Naive thymus-derived CD4-positive, alpha-beta T cell (primary cell): ENCODE data around the gene KDSR. TPM values are rescaled to one million over a fixed set of nuclear protein-coding genes. Genes with fewer than 3 reads are reported as not detected.

Source experiments
- ATAC-seq: fragments of 150-1000 bp; cut with Tn5 transposase; 2 replicates; pipeline ENCODE4 v1.10.0; 2021; ENCODE audit warnings: mild to moderate bottlenecking, moderate library complexity
- CTCF ChIA-PET: fragments of 350-600 bp; sonication (Branson Sonifier 250); formaldehyde crosslinking; loops from one replicate; lab custom pipeline; 2021; ENCODE audit warnings: antibody characterized with exemption; lab: Charles Lee
- POLR2A ChIA-PET: fragments of 350-600 bp; sonication (Branson Sonifier 250); formaldehyde crosslinking; loops from one replicate; lab custom pipeline; 2021; ENCODE audit warnings: antibody characterized with exemption, inconsistent platforms; lab: Charles Lee
- DNase-seq, 9 donors: peaks; one replicate each; pipeline versions ENCODE4 v3.0.0 to v3.0.0-alpha.2; 2020 to 2022; ENCODE audit warnings: mixed read lengths in 1 of 9
- H3K27ac ChIP-seq: one replicate; pipeline ENCODE4 v1.7.0; 2013; ENCODE audit warnings: mild to moderate bottlenecking, low read depth, low read length, moderate library complexity
- H3K27me3 ChIP-seq, 2 donors: one replicate each; pipeline ENCODE4 v1.7.0; 2013; ENCODE audit warnings: low read length in 2 of 2, mild to moderate bottlenecking in 2 of 2, moderate library complexity in 2 of 2; ENCODE audit not compliant: control insufficient read depth in 2 of 2, insufficient read depth in 2 of 2
- H3K36me3 ChIP-seq, 3 experiments: 1 replicate in 2 of 3; 2 replicates in 1 of 3; pipeline ENCODE4 v1.7.0; 2013; ENCODE audit warnings: low read length in 3 of 3, mild to moderate bottlenecking in 3 of 3, moderate library complexity in 1 of 3; ENCODE audit not compliant: insufficient read depth in 3 of 3, control insufficient read depth in 2 of 3
- H3K4me1 ChIP-seq, 2 donors: one replicate each; pipeline ENCODE4 v1.7.0; 2013; ENCODE audit warnings: low read length in 2 of 2, mild to moderate bottlenecking in 2 of 2, moderate library complexity in 1 of 2; ENCODE audit not compliant: control insufficient read depth in 2 of 2, insufficient read depth in 2 of 2
- H3K4me3 ChIP-seq: 2 replicates; pipeline ENCODE4 v1.7.0; 2013; ENCODE audit warnings: mild to moderate bottlenecking, low read length
- H3K9me3 ChIP-seq, 3 experiments: 1 replicate in 2 of 3; 2 replicates in 1 of 3; pipeline ENCODE4 v1.7.0; 2013; ENCODE audit warnings: low read length in 3 of 3; ENCODE audit not compliant: control insufficient read depth in 2 of 3
- H3K27ac Mint-ChIP-seq, 9 donors: one replicate each; pipeline ENCODE4 v1.8.0; 2020 to 2022; ENCODE audit warnings: mixed read lengths in 9 of 9, mild to moderate bottlenecking in 8 of 9, moderate library complexity in 5 of 9, inconsistent platforms in 2 of 9
- H3K27me3 Mint-ChIP-seq, 5 donors: one replicate each; pipeline ENCODE4 v1.8.0; 2021 to 2022; ENCODE audit warnings: mixed read lengths in 5 of 5, mild to moderate bottlenecking in 1 of 5
- H3K36me3 Mint-ChIP-seq, 5 donors: one replicate each; pipeline ENCODE4 v1.8.0; 2020 to 2022; ENCODE audit warnings: mixed read lengths in 5 of 5, mild to moderate bottlenecking in 3 of 5, inconsistent platforms in 1 of 5
- H3K4me1 Mint-ChIP-seq, 7 donors: one replicate each; pipeline ENCODE4 v1.8.0; 2020 to 2022; ENCODE audit warnings: mixed read lengths in 7 of 7, mild to moderate bottlenecking in 3 of 7, inconsistent platforms in 1 of 7
- H3K4me3 Mint-ChIP-seq, 10 donors: one replicate each; pipeline ENCODE4 v1.8.0; 2020 to 2022; ENCODE audit warnings: mild to moderate bottlenecking in 10 of 10, mixed read lengths in 10 of 10, moderate library complexity in 6 of 10, inconsistent platforms in 2 of 10
- H3K9me3 Mint-ChIP-seq, 11 donors: one replicate each; pipeline ENCODE4 v1.8.0; 2020 to 2022; ENCODE audit warnings: mixed read lengths in 11 of 11, mild to moderate bottlenecking in 4 of 11, inconsistent platforms in 1 of 11, moderate library complexity in 1 of 11
- intact Hi-C, 2 donors: fragments of 100-400 bp; cut with micrococcal nuclease; formaldehyde crosslinking; loops; one replicate each; pipeline ENCODE4 v1.15.1; 2023
- polyA plus RNA-seq, 2 donors: library from polyadenylated mRNA; unstranded; fragments of 300-500 nt; fragmentation: Illumina TruSeq; gene quantifications; one replicate each; pipeline ENCODE4 v1.2.3, GENCODE V29; 2021
- total RNA-seq, 6 experiments: library from RNA in 5 of 6; stranded (reverse) in 5 of 6; gene quantifications; 1 replicate in 5 of 6; 2 replicates in 1 of 6; pipeline ENCODE4 v1.2.3 and lab custom pipeline; 2021 to 2026

KDSR gene
- total and polyA plus RNA-seq, 7 experiments from 2014 or later = 24.4 to 62.4 (median 48.7) TPM

DNA sequence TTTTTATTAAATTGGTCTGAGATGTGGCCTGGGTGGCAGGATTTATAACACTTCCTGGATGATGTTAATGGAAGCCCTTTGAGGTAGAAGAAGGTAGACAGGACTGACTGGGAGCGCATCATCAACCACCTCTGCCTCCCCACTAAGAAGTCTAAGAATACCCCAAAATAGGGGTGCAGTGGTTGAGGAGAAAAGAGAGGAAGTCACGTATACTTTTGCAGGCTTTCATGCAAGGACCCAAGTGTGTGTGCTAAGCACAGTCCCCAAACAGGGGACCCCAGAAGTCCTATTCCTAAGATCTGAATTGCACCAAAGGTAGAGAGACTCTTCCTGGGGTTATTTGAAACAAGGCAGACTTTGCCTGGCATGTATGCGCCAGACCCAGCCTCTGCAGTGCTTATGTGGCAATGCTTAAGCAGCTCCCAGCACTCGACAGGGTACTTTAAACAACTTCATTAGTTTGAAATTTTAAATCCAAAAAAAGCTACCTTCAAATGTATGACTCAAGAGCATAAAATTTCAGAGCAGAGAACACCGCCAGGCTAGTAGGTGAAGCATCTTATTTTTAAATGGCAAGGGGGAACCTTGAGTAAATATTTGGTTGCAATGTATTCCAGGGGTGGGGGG is 82.7 kb downstream of the KDSR start:
- H3K27ac Mint-ChIP-seq = peak overlapping the region in 3 of 9 donors; percentile 56 to 68 (median 62)
- Histone ChIP-seq H3K27me3 (no peaks in the 10 kb centered on the region), H3K4me1 (peaks cover 31 to 50% of the 10 kb centered on the region in 2 donors), H3K4me3 (no peak overlapping the region), H3K27ac (no peak overlapping the region), H3K9me3 (no peaks in the 10 kb centered on the region), H3K36me3 (peaks cover 0 to 7% (median 0%) of the 10 kb centered on the region in 3 experiments)
- CTCF ChIA-PET = interaction anchor here (2.5 kb wide), 1 partner anchor 34 kb away, joined by 6 read pairs; no protein-coding TSS in a partner anchor
- H3K27me3 Mint-ChIP-seq = no peaks in the 10 kb centered on the region
- H3K4me1 Mint-ChIP-seq = peaks cover 28 to 46% (median 33%) of the 10 kb centered on the region in 7 donors
- POLR2A ChIA-PET = interaction anchor here (0.9 to 2.3 kb wide), 3 partner anchors 11 to 28 kb away, joined by 3 to 7 read pairs (median 3); no protein-coding TSS in a partner anchor
- DNase-seq (no peak), ATAC-seq (no peak)
- peaks cover 12 to 61% (median 39%) of the 10 kb centered on the region in 5 donors for H3K36me3 Mint-ChIP-seq
- peaks cover 0 to 5% (median 0%) of the 10 kb centered on the region in 11 donors for H3K9me3 Mint-ChIP-seq
- intact Hi-C loops = no loop called here
- H3K4me3 Mint-ChIP-seq = peak overlapping the region in 4 of 10 donors; percentile 25 to 39 (median 30)

DNA sequence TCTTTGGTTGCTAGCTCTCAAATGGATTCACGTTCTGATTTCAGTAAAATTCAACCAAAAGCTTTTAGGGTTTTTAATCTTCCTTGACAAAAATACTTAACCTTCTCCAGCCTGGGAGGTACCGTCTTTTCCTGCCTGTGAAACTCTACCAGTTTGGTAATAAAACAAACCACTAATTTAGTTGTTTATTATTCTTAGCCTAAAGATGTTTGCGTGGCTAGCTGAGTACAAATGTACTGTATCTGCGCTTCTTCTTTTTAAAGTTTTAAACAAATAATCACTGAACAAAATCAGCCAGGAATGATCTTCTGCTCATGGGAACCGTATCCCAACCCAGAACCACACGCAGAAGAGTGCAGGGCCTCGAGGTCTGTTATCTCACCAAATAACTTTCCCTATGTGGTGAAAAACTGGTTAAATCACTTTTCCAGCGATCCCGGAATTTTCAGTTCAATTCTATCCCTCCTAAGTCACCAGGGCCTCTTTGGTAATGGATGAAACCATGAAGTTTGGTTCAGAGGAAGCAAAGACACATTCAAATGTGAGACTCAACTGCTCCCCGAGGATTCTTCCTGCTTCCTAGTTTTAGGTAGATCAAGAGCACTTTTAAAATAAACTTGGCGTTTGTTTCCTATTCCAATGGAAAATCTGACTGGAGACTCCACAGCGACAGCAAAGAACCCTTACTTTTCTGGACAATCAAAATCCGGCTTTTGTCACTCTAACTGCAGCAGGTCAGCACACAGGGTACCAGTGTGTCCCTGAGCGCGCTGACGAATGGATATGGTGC is 83.5 kb downstream of the KDSR start:
- Mint-ChIP-seq H3K36me3 (peaks cover 12 to 68% (median 43%) of the 10 kb centered on the region in 5 donors), H3K4me3 (peak overlapping the region in 4 of 10 donors; percentile 3 to 29 (median 10)), H3K27ac (peak overlapping the region in 2 of 9 donors; percentile 4 to 62), H3K9me3 (peaks cover 0 to 5% (median 0%) of the 10 kb centered on the region in 11 donors), H3K27me3 (no peaks in the 10 kb centered on the region), H3K4me1 (peaks cover 35 to 54% (median 41%) of the 10 kb centered on the region in 7 donors)
- Histone ChIP-seq H3K4me1 (peaks cover 25 to 43% of the 10 kb centered on the region in 2 donors), H3K27me3 (no peaks in the 10 kb centered on the region), H3K27ac (no peak overlapping the region), H3K36me3 (peaks cover 0 to 7% (median 0%) of the 10 kb centered on the region in 3 experiments), H3K9me3 (no peaks in the 10 kb centered on the region), H3K4me3 (no peak overlapping the region)
- DNase-seq (no peak), ATAC-seq (no peak)
- intact Hi-C loops = loop anchor here in 1 of 2 donors (2.0 kb wide), 1 partner anchor 15 kb away; no protein-coding TSS in a partner anchor
- ChIA-PET CTCF (interaction anchor here (0.6 to 0.8 kb wide), 2 partner anchors 11 to 145 kb away, joined by 3 to 4 read pairs; no protein-coding TSS in a partner anchor), POLR2A (interaction anchor here (0.5 to 2.3 kb wide), 6 partner anchors 10 to 179 kb away, joined by 3 to 9 read pairs (median 6); no protein-coding TSS in a partner anchor)

DNA sequence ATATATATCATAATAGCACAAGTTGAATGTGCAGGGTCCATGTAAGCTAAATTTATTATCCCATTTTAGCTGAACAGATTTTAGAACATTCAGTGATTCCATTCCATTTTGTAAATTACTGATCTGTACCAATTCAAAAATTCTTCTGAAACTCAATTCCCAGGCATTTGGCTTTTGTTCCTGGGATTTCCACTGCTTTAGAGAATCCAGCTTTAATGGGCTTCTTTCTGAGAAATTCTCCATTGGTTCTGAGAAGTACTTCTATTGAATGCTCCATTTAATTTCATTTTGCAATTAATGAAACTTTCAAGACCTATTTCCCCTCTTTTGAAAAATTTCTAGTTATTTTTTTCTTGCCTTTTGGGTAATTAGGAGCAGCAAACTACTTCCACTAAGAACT is 84.2 kb downstream of the KDSR start:
- Mint-ChIP-seq H3K36me3 (peaks cover 12 to 74% (median 48%) of the 10 kb centered on the region in 5 donors), H3K4me3 (no peak overlapping the region), H3K4me1 (peaks cover 42 to 61% (median 48%) of the 10 kb centered on the region in 7 donors), H3K27ac (peak overlapping the region in 1 of 9 donors; percentile 34), H3K27me3 (no peaks in the 10 kb centered on the region), H3K9me3 (peaks cover 0 to 5% (median 0%) of the 10 kb centered on the region in 11 donors)
- intact Hi-C loops = loop anchor here in 1 of 2 donors (2.0 kb wide), 1 partner anchor 14 kb away; no protein-coding TSS in a partner anchor
- ATAC-seq = no peak
- H3K4me1 ChIP-seq = peaks cover 25 to 43% of the 10 kb centered on the region in 2 donors
- H3K4me3 ChIP-seq = no peak overlapping the region
- H3K9me3 ChIP-seq = no peaks in the 10 kb centered on the region
- H3K27ac ChIP-seq = no peak overlapping the region
- ChIA-PET POLR2A (interaction anchor here (0.6 to 2.3 kb wide), 5 partner anchors 11 to 64 kb away, joined by 4 to 9 read pairs (median 4); no protein-coding TSS in a partner anchor), CTCF (interaction anchor here (0.6 to 1.0 kb wide), 3 partner anchors 12 to 144 kb away, joined by 3 to 4 read pairs (median 3); no protein-coding TSS in a partner anchor)
- peaks cover 0 to 7% (median 0%) of the 10 kb centered on the region in 3 experiments for H3K36me3 ChIP-seq
- H3K27me3 ChIP-seq = no peaks in the 10 kb centered on the region
- no peak for DNase-seq

Other genes with a start within 250 kb of the KDSR start
- 100 to 1,000 TPM in 3 of 5 experiments, 10 to 100 TPM in 2; 38.3 to 154 (median 126) TPM for gene BCL2, start 47.4 kb downstream of the KDSR start, total RNA-seq
- gene BCL2, start 47.4 kb downstream of the KDSR start, polyA plus RNA-seq = 10 to 100 TPM; 32.7 to 39.6 TPM
- gene VPS4B, start 55.3 kb upstream of the KDSR start, total RNA-seq = 10 to 100 TPM; 48.2 to 84.6 (median 74.9) TPM
- gene VPS4B, start 55.3 kb upstream of the KDSR start, polyA plus RNA-seq = 10 to 100 TPM; 47.4 to 49.5 TPM
- not detected for gene SERPINB5, start 109.8 kb upstream of the KDSR start, total RNA-seq
- gene SERPINB5, start 109.8 kb upstream of the KDSR start, polyA plus RNA-seq = not detected
- not detected for gene SERPINB12, start 175.2 kb upstream of the KDSR start, total RNA-seq
- gene SERPINB12, start 175.2 kb upstream of the KDSR start, polyA plus RNA-seq = not detected
- gene SERPINB13, start 220.1 kb upstream of the KDSR start, total RNA-seq = not detected
- not detected for gene SERPINB13, start 220.1 kb upstream of the KDSR start, polyA plus RNA-seq